Activated CD4-positive, alpha-beta T cell treated with anti-CD3 and anti-CD28 coated beads for 36 hours (primary cell): ENCODE measurements around the gene GGT6. TPM values are rescaled to one million over a fixed set of nuclear protein-coding genes. Genes with fewer than 3 reads are reported as not detected.

ENCODE experiments used
- ATAC-seq: fragments of 200-7000 bp; cut with Tn5 transposase; one replicate; pipeline ENCODE4 v1.10.0; 2021; ENCODE audit warnings: mild to moderate bottlenecking, moderate library complexity
- CTCF ChIA-PET: fragments of 350-600 bp; sonication (Branson Sonifier 250); formaldehyde crosslinking; loops from one replicate; lab custom pipeline; 2021; ENCODE audit warnings: antibody characterized with exemption; lab: Charles Lee
- POLR2A ChIA-PET: fragments of 350-600 bp; sonication (Branson Sonifier 250); formaldehyde crosslinking; loops from one replicate; lab custom pipeline; 2021; ENCODE audit warnings: antibody characterized with exemption, inconsistent platforms; lab: Charles Lee
- DNase-seq: peaks from one replicate; pipeline ENCODE4 v3.0.0-alpha.2; 2020
- H3K27ac Mint-ChIP-seq: one replicate; pipeline ENCODE4 v1.8.0; 2021; ENCODE audit warnings: mixed read lengths
- H3K27me3 Mint-ChIP-seq: one replicate; pipeline ENCODE4 v1.8.0; 2021; ENCODE audit warnings: mixed read lengths
- H3K36me3 Mint-ChIP-seq: one replicate; pipeline ENCODE4 v1.8.0; 2021; ENCODE audit warnings: low read depth, mixed read lengths
- H3K4me1 Mint-ChIP-seq: one replicate; pipeline ENCODE4 v1.8.0; 2021; ENCODE audit warnings: mixed read lengths
- H3K4me3 Mint-ChIP-seq: one replicate; pipeline ENCODE4 v1.8.0; 2021; ENCODE audit warnings: mild to moderate bottlenecking, moderate library complexity, mixed read lengths
- H3K9me3 Mint-ChIP-seq: one replicate; pipeline ENCODE4 v1.8.0; 2021; ENCODE audit warnings: low read depth, mixed read lengths
- intact Hi-C, 2 experiments: fragments of 100-400 bp; cut with DNase I in 1 of 2; cut with micrococcal nuclease in 1 of 2; formaldehyde crosslinking; loops; one replicate each; pipeline versions ENCODE4 v1.14.2 to v1.15.1; 2022 to 2024; cut with DNase I, micrococcal nuclease
- total RNA-seq, 2 experiments: library from RNA; stranded (reverse); gene quantifications; one replicate each; pipeline ENCODE4 v1.2.3, GENCODE V29; 2021

The GGT6 gene
- total RNA-seq, 2 experiments from 2014 or later, result not detected

- H3K27ac Mint-ChIP-seq, result no peak overlapping the region
- intact Hi-C loops, result loop anchor here in 1 of 2 experiments (10.0 kb wide), 1 partner anchor 114 kb away; no protein-coding TSS in a partner anchor
- no peak for ATAC-seq
- H3K4me1 Mint-ChIP-seq, result no peaks in the 10 kb centered on the region
- no peak overlapping the region for H3K4me3 Mint-ChIP-seq
- no peaks in the 10 kb centered on the region for H3K9me3 Mint-ChIP-seq
- POLR2A ChIA-PET, result interaction anchor here (0.5 to 1.2 kb wide), 3 partner anchors 17 to 204 kb away, joined by 3 read pairs; partner anchors contain the start of gene MYBBP1A
- CTCF ChIA-PET, result interaction anchor here (0.7 kb wide), 2 partner anchors 25 to 324 kb away, joined by 3 to 4 read pairs; no protein-coding TSS in a partner anchor
- no peak for DNase-seq
- peaks cover 13% of the 10 kb centered on the region for H3K36me3 Mint-ChIP-seq
- H3K27me3 Mint-ChIP-seq, result no peaks in the 10 kb centered on the region
Observed at GRCh38 chr17:4538236-4539002, 22.0 kb downstream of the GGT6 start.

- H3K4me3 Mint-ChIP-seq, result no peak overlapping the region
- no peaks in the 10 kb centered on the region for H3K9me3 Mint-ChIP-seq
- CTCF ChIA-PET, result interaction anchor here (0.6 to 0.9 kb wide), 3 partner anchors 15 to 26 kb away, joined by 3 to 5 read pairs (median 4); no protein-coding TSS in a partner anchor
- no peak for ATAC-seq
- intact Hi-C loops, result loop anchor here in 1 of 2 experiments (10.0 kb wide), 1 partner anchor 113 kb away; no protein-coding TSS in a partner anchor
- H3K4me1 Mint-ChIP-seq, result no peaks in the 10 kb centered on the region
- peaks cover 13% of the 10 kb centered on the region for H3K36me3 Mint-ChIP-seq
- POLR2A ChIA-PET, result interaction anchor here (0.6 to 1.2 kb wide), 3 partner anchors 14 to 402 kb away, joined by 3 to 4 read pairs (median 3); partner anchors contain the start of gene SLC25A11
- DNase-seq, result no peak
- no peak overlapping the region for H3K27ac Mint-ChIP-seq
- H3K27me3 Mint-ChIP-seq, result peaks cover 3% of the 10 kb centered on the region
Observed at GRCh38 chr17:4537451-4538235, 22.7 kb downstream of the GGT6 start.

- Mint-ChIP-seq H3K27me3 (peaks cover 6% of the 10 kb centered on the region), H3K4me3 (no peak overlapping the region), H3K4me1 (no peaks in the 10 kb centered on the region), H3K27ac (no peak overlapping the region), H3K9me3 (no peaks in the 10 kb centered on the region), H3K36me3 (peaks cover 9% of the 10 kb centered on the region)
- no peak for DNase-seq
- POLR2A ChIA-PET, result interaction anchor here (0.6 to 1.3 kb wide), 4 partner anchors 10 to 403 kb away, joined by 3 to 8 read pairs (median 4); partner anchors contain the start of gene SLC25A11
- ATAC-seq, result no peak
- intact Hi-C loops, result loop anchor here in 1 of 2 experiments (10.0 kb wide), 1 partner anchor 112 kb away; no protein-coding TSS in a partner anchor
- CTCF ChIA-PET, result interaction anchor here (0.6 to 0.9 kb wide), 2 partner anchors 15 to 17 kb away, joined by 3 to 5 read pairs; no protein-coding TSS in a partner anchor
Observed at GRCh38 chr17:4536742-4537411, 23.5 kb downstream of the GGT6 start.

GRCh38 chr17:4536259-4536741, 24.1 kb downstream of the GGT6 start:
- no peak overlapping the region for H3K4me3 Mint-ChIP-seq
- H3K27ac Mint-ChIP-seq, result no peak overlapping the region
- intact Hi-C loops, result loop anchor here in 1 of 2 experiments (10.0 kb wide), 1 partner anchor 111 kb away; no protein-coding TSS in a partner anchor
- ChIA-PET CTCF (no interaction called here), POLR2A (interaction anchor here (0.6 to 1.3 kb wide), 2 partner anchors 9 to 58 kb away, joined by 4 to 8 read pairs; no protein-coding TSS in a partner anchor)
- no peak for DNase-seq
- no peaks in the 10 kb centered on the region for H3K4me1 Mint-ChIP-seq
- H3K27me3 Mint-ChIP-seq, result peaks cover 6% of the 10 kb centered on the region
- ATAC-seq, result no peak
- no peaks in the 10 kb centered on the region for H3K9me3 Mint-ChIP-seq
- H3K36me3 Mint-ChIP-seq, result peaks cover 8% of the 10 kb centered on the region

GRCh38 chr17:4535667-4536258, 24.6 kb downstream of the GGT6 start:
- intact Hi-C loops, result loop anchor here in 1 of 2 experiments (10.0 kb wide), 1 partner anchor 111 kb away; no protein-coding TSS in a partner anchor
- Mint-ChIP-seq H3K27me3 (peaks cover 6% of the 10 kb centered on the region), H3K36me3 (peaks cover 3% of the 10 kb centered on the region), H3K4me1 (no peaks in the 10 kb centered on the region), H3K27ac (no peak overlapping the region), H3K4me3 (no peak overlapping the region), H3K9me3 (no peaks in the 10 kb centered on the region)
- CTCF ChIA-PET, result no interaction called here
- ATAC-seq (no peak), DNase-seq (no peak)
- POLR2A ChIA-PET, result interaction anchor here (1.3 kb wide), 1 partner anchor 9 kb away, joined by 4 read pairs; no protein-coding TSS in a partner anchor

GRCh38 chr17:4534928-4535666, 25.3 kb downstream of the GGT6 start:
- Mint-ChIP-seq H3K27me3 (peaks cover 6% of the 10 kb centered on the region), H3K9me3 (no peaks in the 10 kb centered on the region), H3K4me3 (no peak overlapping the region), H3K36me3 (peaks cover 3% of the 10 kb centered on the region), H3K4me1 (no peaks in the 10 kb centered on the region), H3K27ac (no peak overlapping the region)
- intact Hi-C loops, result loop anchor here in 1 of 2 experiments (10.0 kb wide), 1 partner anchor 110 kb away; no protein-coding TSS in a partner anchor
- ATAC-seq, result no peak
- no peak for DNase-seq
- POLR2A ChIA-PET, result interaction anchor here (0.7 kb wide), 1 partner anchor 123 kb away, joined by 3 read pairs; no protein-coding TSS in a partner anchor
- CTCF ChIA-PET, result no interaction called here

- intact Hi-C loops, result loop anchor here in 1 of 2 experiments (10.0 kb wide), 1 partner anchor 110 kb away; no protein-coding TSS in a partner anchor
- DNase-seq, result no peak
- H3K9me3 Mint-ChIP-seq, result no peaks in the 10 kb centered on the region
Observed at GRCh38 chr17:4534515-4534914, 25.9 kb downstream of the GGT6 start.

GRCh38 chr17:4533523-4534504, 26.6 kb downstream of the GGT6 start:
- ChIA-PET CTCF (no interaction called here), POLR2A (interaction anchor here (0.5 to 0.7 kb wide), 2 partner anchors 22 to 124 kb away, joined by 3 read pairs; partner anchors contain the start of gene MYBBP1A)
- no peak overlapping the region for H3K4me3 Mint-ChIP-seq
- ATAC-seq (peak; percentile 13), DNase-seq (no peak)
- peaks cover 6% of the 10 kb centered on the region for H3K27me3 Mint-ChIP-seq
- H3K27ac Mint-ChIP-seq, result no peak overlapping the region
- no peaks in the 10 kb centered on the region for H3K36me3 Mint-ChIP-seq
- H3K9me3 Mint-ChIP-seq, result no peaks in the 10 kb centered on the region
- H3K4me1 Mint-ChIP-seq, result no peaks in the 10 kb centered on the region
- intact Hi-C loops, result loop anchor here in 1 of 2 experiments (10.0 kb wide), 1 partner anchor 109 kb away; no protein-coding TSS in a partner anchor

More at GRCh38 chr17:4534515-4534914, 25.9 kb downstream of the GGT6 start:
- ChIA-PET CTCF (no interaction called here), POLR2A (interaction anchor here (0.7 kb wide), 1 partner anchor 124 kb away, joined by 3 read pairs; no protein-coding TSS in a partner anchor)
- Mint-ChIP-seq H3K27ac (no peak overlapping the region), H3K4me3 (no peak overlapping the region), H3K27me3 (peaks cover 6% of the 10 kb centered on the region), H3K4me1 (no peaks in the 10 kb centered on the region), H3K36me3 (peaks cover under 1% of the 10 kb centered on the region)
- no peak for ATAC-seq
